ENCODE results near the gene CNGB1.

DNA sequence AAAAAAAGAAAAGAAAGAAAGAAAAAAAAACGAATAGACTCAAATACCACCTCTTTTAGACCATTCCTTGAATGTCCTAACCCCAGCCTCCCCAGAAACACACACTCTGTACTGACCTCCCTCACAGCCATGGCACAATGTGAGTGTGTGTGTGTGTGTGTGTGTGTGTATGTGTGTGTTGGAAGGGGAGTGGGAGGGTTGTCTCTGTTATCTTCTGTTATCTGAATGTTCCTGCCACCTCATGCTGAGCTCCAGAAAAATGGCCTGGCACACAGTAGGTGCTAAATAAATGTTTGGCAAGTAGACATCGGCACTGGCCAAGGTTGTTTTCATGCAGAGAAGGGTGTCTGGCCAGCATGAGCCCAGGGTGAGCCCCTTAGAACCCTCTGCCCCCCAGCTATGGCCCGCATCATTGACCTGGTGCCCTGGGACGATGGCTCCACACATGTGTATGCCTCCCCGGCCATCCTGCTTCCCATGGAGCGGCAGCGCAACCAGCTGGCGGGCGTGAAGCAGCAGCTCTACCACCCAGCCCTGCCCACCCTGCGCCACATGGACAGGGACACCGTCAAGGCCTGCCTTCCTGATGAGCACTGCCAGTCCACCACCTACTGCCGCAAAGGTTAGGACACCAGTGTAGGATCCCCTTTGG is 6.6 kb upstream of the CNGB1 start:
- TF ChIP-seq, protein P1, sequence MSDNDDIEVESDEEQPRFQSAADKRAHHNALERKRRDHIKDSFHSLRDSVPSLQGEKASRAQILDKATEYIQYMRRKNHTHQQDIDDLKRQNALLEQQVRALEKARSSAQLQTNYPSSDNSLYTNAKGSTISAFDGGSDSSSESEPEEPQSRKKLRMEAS (IDR thresholded peaks at IDR 0.05): no peak
- TF ChIP-seq, protein P2, sequence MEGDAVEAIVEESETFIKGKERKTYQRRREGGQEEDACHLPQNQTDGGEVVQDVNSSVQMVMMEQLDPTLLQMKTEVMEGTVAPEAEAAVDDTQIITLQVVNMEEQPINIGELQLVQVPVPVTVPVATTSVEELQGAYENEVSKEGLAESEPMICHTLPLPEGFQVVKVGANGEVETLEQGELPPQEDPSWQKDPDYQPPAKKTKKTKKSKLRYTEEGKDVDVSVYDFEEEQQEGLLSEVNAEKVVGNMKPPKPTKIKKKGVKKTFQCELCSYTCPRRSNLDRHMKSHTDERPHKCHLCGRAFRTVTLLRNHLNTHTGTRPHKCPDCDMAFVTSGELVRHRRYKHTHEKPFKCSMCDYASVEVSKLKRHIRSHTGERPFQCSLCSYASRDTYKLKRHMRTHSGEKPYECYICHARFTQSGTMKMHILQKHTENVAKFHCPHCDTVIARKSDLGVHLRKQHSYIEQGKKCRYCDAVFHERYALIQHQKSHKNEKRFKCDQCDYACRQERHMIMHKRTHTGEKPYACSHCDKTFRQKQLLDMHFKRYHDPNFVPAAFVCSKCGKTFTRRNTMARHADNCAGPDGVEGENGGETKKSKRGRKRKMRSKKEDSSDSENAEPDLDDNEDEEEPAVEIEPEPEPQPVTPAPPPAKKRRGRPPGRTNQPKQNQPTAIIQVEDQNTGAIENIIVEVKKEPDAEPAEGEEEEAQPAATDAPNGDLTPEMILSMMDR (IDR thresholded peaks at IDR 0.05; ENCODE audit: low read depth, low read length, missing input control): peak; percentile 1
- TF ChIP-seq RXRA (IDR thresholded peaks at IDR 0.05): no peak
- no peak for TF ChIP-seq HNF4G (IDR thresholded peaks at IDR 0.05)

Data from liver (tissue), 3 donors.